GM12878 (cell line): ENCODE results near the gene GARS1. TPM values are rescaled to one million over a fixed set of nuclear protein-coding genes. Genes with fewer than 3 reads are reported as not detected.

Source experiments
- ATAC-seq: fragments of 200-7000 bp; cut with Tn5 transposase; 3 replicates; pipeline ENCODE4 v1.9.1; 2020; ENCODE audit warnings: mild to moderate bottlenecking, moderate library complexity
- BruUV-seq: library from RNA; stranded (reverse); fragments of 400-500 nt; replicated peaks from 2 replicates; lab custom pipeline; 2021; lab: Mats Ljungman, UMichigan
- CTCF ChIA-PET: fragments of 300-600 bp; sonication (Branson Sonifier 250); formaldehyde crosslinking; extraction: SDS; loops from one replicate; lab custom pipeline; 2021; ENCODE audit warnings: inconsistent platforms; lab: Yijun Ruan, JAX
- POLR2A ChIA-PET: fragments of 350-600 bp; formaldehyde crosslinking; extraction: SDS; loops from one replicate; lab custom pipeline; 2021; ENCODE audit warnings: inconsistent platforms; lab: Charles Lee
- RAD21 ChIA-PET: fragments of 300-600 bp; sonication (Branson Sonifier 250); formaldehyde crosslinking; loops from one replicate; lab custom pipeline; 2023; ENCODE audit warnings: antibody characterized with exemption; ENCODE audit not compliant: unreplicated experiment; lab: Charles Lee
- SMC1A ChIA-PET: fragments of 300-600 bp; sonication (Branson Sonifier 250); formaldehyde crosslinking; loops from one replicate; lab custom pipeline; 2023; ENCODE audit not compliant: unreplicated experiment, uncharacterized antibody; lab: Charles Lee
- DNase-seq: peaks from one replicate; pipeline ENCODE4 v3.0.0-alpha.2; 2011; ENCODE audit warnings: low read depth, low spot score
- FAIRE-seq: peaks from 3 replicates; lab custom pipeline; 2011; peaks lifted over from hg19 to GRCh38; lab: Jason Lieb, UNC
- H2AFZ ChIP-seq: 2 replicates; pipeline ENCODE4 v1.6.0; 2011; ENCODE audit warnings: low read depth, low read length, control low read depth; ENCODE audit not compliant: control insufficient read depth
- H3K27ac ChIP-seq: 2 replicates; pipeline ENCODE4 v1.5.1; 2011; ENCODE audit warnings: control low read depth; ENCODE audit not compliant: control insufficient read depth, insufficient read depth
- H3K27me3 ChIP-seq, 2 experiments: replicated peaks in 1 of 2; 2 replicates each; pipeline versions ENCODE4 v1.6.0 to v1.6.1; 2011; ENCODE audit warnings: low read length in 1 of 2; ENCODE audit not compliant: control insufficient read depth in 2 of 2, insufficient read depth in 2 of 2
- H3K36me3 ChIP-seq, 2 experiments: 2 replicates each; pipeline ENCODE4 v1.5.1; 2011; ENCODE audit warnings: low read length in 1 of 2; ENCODE audit not compliant: control insufficient read depth in 2 of 2, insufficient read depth in 2 of 2
- H3K4me1 ChIP-seq: 2 replicates; pipeline ENCODE4 v1.6.1; 2011; ENCODE audit warnings: mild to moderate bottlenecking, low read length, moderate library complexity, mixed read lengths; ENCODE audit not compliant: control insufficient read depth, insufficient read depth
- H3K4me2 ChIP-seq: 2 replicates; pipeline ENCODE4 v1.6.0; 2011; ENCODE audit warnings: control low read depth; ENCODE audit not compliant: control insufficient read depth, insufficient read depth
- H3K4me3 ChIP-seq: fragments of 200-600 bp; sonication (generic); 2 replicates; pipeline ENCODE4 v1.5.1; 2016
- H3K79me2 ChIP-seq: 2 replicates; pipeline ENCODE4 v1.6.0; 2011; ENCODE audit warnings: low read length; ENCODE audit not compliant: control insufficient read depth, insufficient read depth
- H3K9ac ChIP-seq: 2 replicates; pipeline ENCODE4 v1.8.0; 2011; ENCODE audit warnings: low read length, control low read depth, mixed read lengths; ENCODE audit not compliant: control insufficient read depth, insufficient read depth
- H3K9me3 ChIP-seq: replicated peaks from 3 replicates; pipeline ENCODE4 v1.5.1; 2011; ENCODE audit warnings: mild to moderate bottlenecking, low read length; ENCODE audit not compliant: control insufficient read depth, insufficient read depth
- H4K20me1 ChIP-seq: 2 replicates; pipeline ENCODE4 v1.6.0; 2011; ENCODE audit not compliant: control insufficient read depth, insufficient read depth
- FOXK2 ChIP-seq: fragments of 450-650 bp; IDR thresholded peaks from 2 replicates; pipeline ENCODE4 v1.6.1; 2017; ENCODE audit warnings: mild to moderate bottlenecking, moderate library complexity
- GABPA ChIP-seq: IDR thresholded peaks from 2 replicates; pipeline ENCODE4 v1.6.1; 2014; ENCODE audit warnings: antibody characterized with exemption, low read depth, mild to moderate bottlenecking, inconsistent platforms
- IRF4 ChIP-seq: IDR thresholded peaks from 2 replicates; pipeline ENCODE4 v1.6.1; 2011; ENCODE audit warnings: low read depth, low read length
- KDM1A ChIP-seq: fragments of 200-600 bp; sonication (generic); IDR thresholded peaks from 2 replicates; pipeline ENCODE4 v1.6.1; 2016; ENCODE audit warnings: borderline replicate concordance
- MTA3 ChIP-seq: IDR thresholded peaks from 2 replicates; pipeline ENCODE4 v1.6.1; 2012; ENCODE audit warnings: low read length, inconsistent platforms, borderline replicate concordance
- NBN ChIP-seq: fragments of 450-650 bp; IDR thresholded peaks from 2 replicates; pipeline ENCODE4 v1.6.1; 2016
- NFYA ChIP-seq: IDR thresholded peaks from 2 replicates; pipeline ENCODE4 v1.6.1; 2011; ENCODE audit warnings: low read depth, mild to moderate bottlenecking, low read length, improper control_type of control experiment, borderline replicate concordance
- POLR2AphosphoS5 ChIP-seq: IDR thresholded peaks from 2 replicates; pipeline ENCODE4 v1.6.1; 2011; ENCODE audit warnings: mild to moderate bottlenecking, low read length, inconsistent platforms
- STAT1 ChIP-seq: fragments of 450-650 bp; conservative IDR thresholded peaks from 2 replicates; pipeline ENCODE4 v1.6.1; 2014; ENCODE audit warnings: antibody characterized with exemption, mild to moderate bottlenecking
- SUZ12 ChIP-seq: fragments of 200-600 bp; sonication (generic); IDR thresholded peaks from one replicate; pipeline ENCODE4 v1.6.1; 2018; ENCODE audit warnings: antibody characterized with exemption, mild to moderate bottlenecking; ENCODE audit not compliant: unreplicated experiment
- ZNF207 ChIP-seq: fragments of 450-650 bp; IDR thresholded peaks from 2 replicates; pipeline ENCODE4 v1.6.1; 2014; ENCODE audit warnings: antibody characterized with exemption, mild to moderate bottlenecking, borderline replicate concordance
- WGBS: methylation state at CpG from one replicate; pipeline ENCODE4 v1.1.6; 2016; ENCODE audit warnings: low lambda C conversion rate; ENCODE audit not compliant: insufficient replicate concordance, insufficient coverage; ENCODE audit errors: missing lambda C conversion rate; 5-methylcytosine and 5-hydroxymethylcytosine counted together
- in situ Hi-C: fragments of 300-500 bp; cut with MboI; formaldehyde crosslinking; loops from 9 replicates; pipeline ENCODE4 v1.14.3; 2018; ENCODE audit warnings: mixed read lengths
- intact Hi-C: fragments of 100-400 bp; cut with micrococcal nuclease; formaldehyde crosslinking; loops from one replicate; pipeline ENCODE4 v1.14.2; 2022; ENCODE audit not compliant: unreplicated experiment
- polyA plus RNA-seq, 11 experiments: library from polyadenylated mRNA; depleted of rRNA in 4 of 11; unstranded in 6 of 11; stranded (reverse) in 5 of 11; fragments of >200 nt; fragmentation: Nextera tagmentation in 4 of 11; fragmentation: Illumina TruSeq in 1 of 11; extraction: Ambion mirVana in 4 of 11; extraction: Trizol in 1 of 11; gene quantifications; 1 replicate in 1 of 11; 2 replicates in 10 of 11; pipeline versions ENCODE4 v1.2.1 to v1.2.3, GENCODE V29; 2011 to 2016; ENCODE audit warnings: inconsistent platforms in 2 of 11, missing spikeins in 2 of 11, low read depth in 1 of 11
- total RNA-seq, 4 experiments: library from RNA; depleted of rRNA in 3 of 4; stranded (reverse); fragments of >200 nt in 3 of 4; fragmentation: Illumina TruSeq in 1 of 4; extraction: Trizol in 1 of 4; gene quantifications; 2 replicates each; pipeline versions ENCODE4 v1.2.1 to v1.2.3, GENCODE V29; 2013 to 2021

The GARS1 gene
- total and polyA plus RNA-seq, 10 of the 15 experiments (the other 5 are each of a cell fraction or from before 2014, with no cell fraction given) = 120 to 361 (median 187) TPM

GRCh38 chr7:30648744-30649540, 54.3 kb downstream of the GARS1 start:
- no peak overlapping the region for H3K9ac ChIP-seq
- no peak overlapping the region for H3K27ac ChIP-seq
- no peak overlapping the region for H2AFZ ChIP-seq
- intact Hi-C loops = no loop called here
- H3K79me2 ChIP-seq = no peaks in the 10 kb centered on the region
- no TSS peak for BruUV-seq
- ATAC-seq (no peak), DNase-seq (no peak), FAIRE-seq (no peak)
- ChIA-PET CTCF (no interaction called here), RAD21 (no interaction called here), SMC1A (no interaction called here), POLR2A (no interaction called here)
- no peak overlapping the region for H3K4me2 ChIP-seq
- no peaks in the 10 kb centered on the region for H3K9me3 ChIP-seq
- no peak for TF ChIP-seq MTA3
- no peak for TF ChIP-seq SUZ12
- no peak for TF ChIP-seq GABPA
- no peak for TF ChIP-seq FOXK2
- no peak for TF ChIP-seq IRF4
- no peak for TF ChIP-seq STAT1
- TF ChIP-seq ZNF207 = no peak
- TF ChIP-seq POLR2AphosphoS5 = no peak
- no peak for TF ChIP-seq KDM1A
- no peak for TF ChIP-seq NBN
- no peak for TF ChIP-seq NFYA
- in situ Hi-C loops = no loop called here
- H3K36me3 ChIP-seq = peaks cover 0 to 2% of the 10 kb centered on the region in 2 experiments; a peak in 2 of 4 replicates
- no peaks in the 10 kb centered on the region for H3K27me3 ChIP-seq
- no peaks in the 10 kb centered on the region for H4K20me1 ChIP-seq
- H3K4me1 ChIP-seq = no peaks in the 10 kb centered on the region
- no peak overlapping the region for H3K4me3 ChIP-seq
- 62% methylated on average over 13 of the region's 15 CpGs for WGBS
